ENCODE measurements around the gene NR3C1. TPM values are rescaled to one million over a fixed set of nuclear protein-coding genes. Genes with fewer than 3 reads are reported as not detected.
A peak's percentile ranks its signal among the peaks of the same experiment; 100 is the strongest.

The NR3C1 gene
- polyA plus RNA-seq, 1 donor = 32.6 TPM

- WGBS (ENCODE audit: insufficient coverage, low lambda C conversion rate) = 100% methylated on average over 1 of the region's 1 CpG
- Histone ChIP-seq H3K4me1 (ENCODE audit: control insufficient read depth, insufficient read depth, low read length) (no peaks in the 10 kb centered on the region), H3K4me3 (ENCODE audit: low read length) (no peak overlapping the region), H3K27me3 (ENCODE audit: control insufficient read depth, insufficient read depth, low read length) (no peaks in the 10 kb centered on the region), H3K27ac (ENCODE audit: low read length) (no peak overlapping the region), H3K36me3 (ENCODE audit: control insufficient read depth, insufficient read depth, low read length) (no peaks in the 10 kb centered on the region), H3K9me3 (ENCODE audit: control insufficient read depth, low read depth, low read length) (peaks cover 3% of the 10 kb centered on the region)
- DNase-seq = no peak
These were observed 140.9 kb downstream of the NR3C1 start for GRCh38 chr5:143262393-143263174.

- DNase-seq = no peak
- WGBS (ENCODE audit: insufficient coverage, low lambda C conversion rate) = 97% methylated on average over 5 of the region's 7 CpGs
- Histone ChIP-seq H3K9me3 (ENCODE audit: control insufficient read depth, low read depth, low read length) (peaks cover under 1% of the 10 kb centered on the region), H3K27me3 (ENCODE audit: control insufficient read depth, insufficient read depth, low read length) (no peaks in the 10 kb centered on the region), H3K36me3 (ENCODE audit: control insufficient read depth, insufficient read depth, low read length) (no peaks in the 10 kb centered on the region), H3K4me1 (ENCODE audit: control insufficient read depth, insufficient read depth, low read length) (no peaks in the 10 kb centered on the region), H3K4me3 (ENCODE audit: low read length) (no peak overlapping the region), H3K27ac (ENCODE audit: low read length) (no peak overlapping the region)
These were observed 141.6 kb downstream of the NR3C1 start for GRCh38 chr5:143261748-143262392.

DNA sequence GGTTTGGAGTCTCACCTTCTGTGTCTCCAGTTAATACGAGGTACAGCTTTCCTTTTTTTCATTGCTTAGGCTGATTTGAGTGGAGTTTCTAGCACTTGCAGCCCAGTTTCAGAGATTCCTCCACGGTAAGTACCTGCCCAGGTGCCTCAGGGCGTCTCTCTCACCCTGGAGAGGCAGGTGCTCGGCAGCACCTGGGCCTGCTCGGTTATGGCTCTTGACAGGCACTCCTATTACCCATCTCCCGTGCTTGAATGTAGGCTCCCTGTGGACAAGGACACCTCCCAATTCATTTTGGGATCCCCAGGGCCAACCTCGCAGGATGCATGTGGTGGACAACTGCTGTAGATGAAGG, 144.3 kb downstream of the NR3C1 start:
- WGBS (ENCODE audit: insufficient coverage, low lambda C conversion rate) = no CpG with 5 or more reads among the region's 7 CpGs
- H3K4me3 ChIP-seq (ENCODE audit: low read length) = no peak overlapping the region
- DNase-seq = no peak

DNA sequence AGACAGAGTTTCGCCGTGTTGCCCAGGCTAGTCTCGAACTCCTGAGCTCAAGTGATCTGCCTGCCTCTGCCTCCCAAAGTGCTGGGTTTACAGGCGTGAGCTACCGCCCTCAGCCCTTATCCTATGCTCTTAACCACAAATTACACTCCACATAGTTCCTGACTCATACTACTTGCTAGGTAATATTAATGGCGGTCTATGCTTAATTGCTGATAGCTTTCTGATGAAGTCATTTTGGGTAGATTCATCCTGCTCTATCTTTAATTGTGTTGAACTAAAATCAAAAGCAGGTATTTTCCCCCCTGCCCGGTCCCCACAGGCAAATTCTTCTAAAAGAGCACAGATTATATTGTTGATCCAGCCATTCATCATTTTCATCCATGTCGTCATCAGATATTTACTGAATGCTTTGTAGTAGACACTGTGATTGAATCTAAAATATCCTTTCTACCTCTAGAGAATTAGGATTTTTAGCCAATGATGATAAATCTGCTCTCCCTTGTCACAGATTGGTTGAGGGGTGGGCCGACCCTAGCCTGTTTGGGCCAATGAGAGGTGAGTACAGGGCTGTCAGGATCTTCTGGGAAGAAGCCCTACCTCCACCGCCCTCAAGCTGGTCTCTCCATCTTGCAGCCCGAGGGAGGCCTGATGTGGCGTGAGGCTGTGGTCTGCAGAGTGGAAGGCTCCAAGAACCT, 144.8 kb downstream of the NR3C1 start:
- Histone ChIP-seq H3K27ac (ENCODE audit: low read length) (no peak overlapping the region), H3K27me3 (ENCODE audit: control insufficient read depth, insufficient read depth, low read length) (no peaks in the 10 kb centered on the region), H3K4me3 (ENCODE audit: low read length) (no peak overlapping the region), H3K4me1 (ENCODE audit: control insufficient read depth, insufficient read depth, low read length) (no peaks in the 10 kb centered on the region), H3K9me3 (ENCODE audit: control insufficient read depth, low read depth, low read length) (no peaks in the 10 kb centered on the region), H3K36me3 (ENCODE audit: control insufficient read depth, insufficient read depth, low read length) (no peaks in the 10 kb centered on the region)
- WGBS (ENCODE audit: insufficient coverage, low lambda C conversion rate) = no CpG with 5 or more reads among the region's 12 CpGs
- no peak for DNase-seq

More for the DNA sequence above, 144.3 kb downstream of the NR3C1 start:
- H3K27me3 ChIP-seq (ENCODE audit: control insufficient read depth, insufficient read depth, low read length) = no peaks in the 10 kb centered on the region
- H3K27ac ChIP-seq (ENCODE audit: low read length) = no peak overlapping the region
- H3K4me1 ChIP-seq (ENCODE audit: control insufficient read depth, insufficient read depth, low read length) = no peaks in the 10 kb centered on the region
- no peaks in the 10 kb centered on the region for H3K9me3 ChIP-seq (ENCODE audit: control insufficient read depth, low read depth, low read length)
- no peaks in the 10 kb centered on the region for H3K36me3 ChIP-seq (ENCODE audit: control insufficient read depth, insufficient read depth, low read length)

DNA sequence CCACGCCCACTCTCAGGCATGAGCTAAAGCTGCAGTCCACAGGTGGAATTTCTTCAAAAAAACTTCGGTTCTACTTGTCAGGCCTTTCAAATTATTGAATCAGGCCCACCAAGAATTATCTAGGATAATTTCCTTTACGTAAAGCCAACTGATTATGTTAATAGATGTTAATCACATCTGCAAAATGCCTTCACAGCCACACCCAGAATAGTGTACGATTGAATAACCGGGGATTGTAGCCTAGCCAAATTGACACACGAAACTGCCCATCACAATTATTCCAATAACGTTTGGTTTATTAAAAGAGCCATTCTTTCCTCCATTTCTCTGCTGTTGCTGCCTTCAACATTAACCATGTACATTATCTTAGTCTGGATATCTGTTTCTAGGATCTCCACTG, 148.7 kb downstream of the NR3C1 start:
- H3K4me3 ChIP-seq (ENCODE audit: low read length) = no peak overlapping the region
- DNase-seq = no peak
- H3K27ac ChIP-seq (ENCODE audit: low read length) = no peak overlapping the region
- no peaks in the 10 kb centered on the region for H3K9me3 ChIP-seq (ENCODE audit: control insufficient read depth, low read depth, low read length)
- H3K27me3 ChIP-seq (ENCODE audit: control insufficient read depth, insufficient read depth, low read length) = no peaks in the 10 kb centered on the region
- H3K36me3 ChIP-seq (ENCODE audit: control insufficient read depth, insufficient read depth, low read length) = no peaks in the 10 kb centered on the region
- peaks cover 8% of the 10 kb centered on the region for H3K4me1 ChIP-seq (ENCODE audit: control insufficient read depth, insufficient read depth, low read length)
- 100% methylated on average over 1 of the region's 7 CpGs for WGBS (ENCODE audit: insufficient coverage, low lambda C conversion rate)

DNA sequence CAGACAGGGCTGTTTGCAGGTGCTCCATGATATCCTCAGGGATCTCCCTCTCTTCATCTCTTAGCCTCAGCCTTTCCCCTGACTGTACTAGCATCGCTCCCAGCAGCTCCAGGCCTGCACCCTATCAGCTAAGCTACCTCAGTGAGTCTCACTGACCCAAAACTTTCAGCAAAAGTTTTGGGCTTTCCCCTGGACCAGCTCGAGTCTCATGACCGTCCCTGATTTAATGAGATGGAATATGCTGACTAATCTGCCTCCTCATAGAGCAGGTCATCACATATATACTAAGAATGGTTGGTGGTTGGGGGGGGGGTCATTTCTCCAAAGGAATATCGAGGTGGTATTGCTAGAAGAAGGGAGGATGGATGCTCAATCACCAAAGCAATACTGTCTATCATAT, 151.5 kb downstream of the NR3C1 start:
- H3K9me3 ChIP-seq (ENCODE audit: control insufficient read depth, low read depth, low read length) = peaks cover 6% of the 10 kb centered on the region
- no peak overlapping the region for H3K4me3 ChIP-seq (ENCODE audit: low read length)
- H3K36me3 ChIP-seq (ENCODE audit: control insufficient read depth, insufficient read depth, low read length) = no peaks in the 10 kb centered on the region
- peak overlapping the region; percentile 50 for H3K27ac ChIP-seq (ENCODE audit: low read length)
- H3K4me1 ChIP-seq (ENCODE audit: control insufficient read depth, insufficient read depth, low read length) = peaks cover 13% of the 10 kb centered on the region
- no CpG with 5 or more reads among the region's 4 CpGs for whole genome bisulfite sequencing (ENCODE audit: insufficient coverage, low lambda C conversion rate)
- DNase-seq = no peak
- no peaks in the 10 kb centered on the region for H3K27me3 ChIP-seq (ENCODE audit: control insufficient read depth, insufficient read depth, low read length)

DNA sequence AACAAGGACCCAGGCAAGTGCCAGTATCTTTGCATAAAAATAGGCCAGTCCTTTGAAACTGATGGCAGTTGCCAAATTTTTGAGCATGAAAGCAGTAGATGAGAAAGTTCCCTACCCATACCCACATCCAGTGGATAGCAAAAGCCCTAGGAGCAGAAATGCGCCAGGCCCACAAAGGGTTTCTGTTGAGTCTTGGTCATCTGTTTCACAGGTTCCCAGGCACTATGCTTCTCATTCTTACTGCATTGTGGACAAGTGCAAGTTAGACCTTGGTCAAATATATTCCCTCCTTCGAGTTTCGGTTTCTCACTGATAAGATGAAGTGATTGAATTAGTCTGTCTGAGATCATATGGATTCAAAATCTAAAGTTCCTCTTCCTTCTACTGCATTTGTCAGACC, 152.3 kb downstream of the NR3C1 start:
- Histone ChIP-seq H3K27ac (ENCODE audit: low read length) (peak overlapping the region; percentile 50), H3K27me3 (ENCODE audit: control insufficient read depth, insufficient read depth, low read length) (no peaks in the 10 kb centered on the region), H3K4me3 (ENCODE audit: low read length) (no peak overlapping the region), H3K36me3 (ENCODE audit: control insufficient read depth, insufficient read depth, low read length) (no peaks in the 10 kb centered on the region), H3K4me1 (ENCODE audit: control insufficient read depth, insufficient read depth, low read length) (peaks cover 13% of the 10 kb centered on the region), H3K9me3 (ENCODE audit: control insufficient read depth, low read depth, low read length) (peaks cover 6% of the 10 kb centered on the region)
- DNase-seq = peak; percentile 25 to 54
- WGBS (ENCODE audit: insufficient coverage, low lambda C conversion rate) = no CpG with 5 or more reads among the region's 3 CpGs

- H3K9me3 ChIP-seq (ENCODE audit: control insufficient read depth, low read depth, low read length) = peaks cover 10% of the 10 kb centered on the region
- no peaks in the 10 kb centered on the region for H3K36me3 ChIP-seq (ENCODE audit: control insufficient read depth, insufficient read depth, low read length)
- no CpG with 5 or more reads among the region's 2 CpGs for WGBS (ENCODE audit: insufficient coverage, low lambda C conversion rate)
- peaks cover 13% of the 10 kb centered on the region for H3K4me1 ChIP-seq (ENCODE audit: control insufficient read depth, insufficient read depth, low read length)
- H3K27ac ChIP-seq (ENCODE audit: low read length) = peak overlapping the region; percentile 30
- DNase-seq = no peak
- H3K27me3 ChIP-seq (ENCODE audit: control insufficient read depth, insufficient read depth, low read length) = no peaks in the 10 kb centered on the region
- no peak overlapping the region for H3K4me3 ChIP-seq (ENCODE audit: low read length)
These were observed 153.6 kb downstream of the NR3C1 start for GRCh38 chr5:143249851-143250250.

DNA sequence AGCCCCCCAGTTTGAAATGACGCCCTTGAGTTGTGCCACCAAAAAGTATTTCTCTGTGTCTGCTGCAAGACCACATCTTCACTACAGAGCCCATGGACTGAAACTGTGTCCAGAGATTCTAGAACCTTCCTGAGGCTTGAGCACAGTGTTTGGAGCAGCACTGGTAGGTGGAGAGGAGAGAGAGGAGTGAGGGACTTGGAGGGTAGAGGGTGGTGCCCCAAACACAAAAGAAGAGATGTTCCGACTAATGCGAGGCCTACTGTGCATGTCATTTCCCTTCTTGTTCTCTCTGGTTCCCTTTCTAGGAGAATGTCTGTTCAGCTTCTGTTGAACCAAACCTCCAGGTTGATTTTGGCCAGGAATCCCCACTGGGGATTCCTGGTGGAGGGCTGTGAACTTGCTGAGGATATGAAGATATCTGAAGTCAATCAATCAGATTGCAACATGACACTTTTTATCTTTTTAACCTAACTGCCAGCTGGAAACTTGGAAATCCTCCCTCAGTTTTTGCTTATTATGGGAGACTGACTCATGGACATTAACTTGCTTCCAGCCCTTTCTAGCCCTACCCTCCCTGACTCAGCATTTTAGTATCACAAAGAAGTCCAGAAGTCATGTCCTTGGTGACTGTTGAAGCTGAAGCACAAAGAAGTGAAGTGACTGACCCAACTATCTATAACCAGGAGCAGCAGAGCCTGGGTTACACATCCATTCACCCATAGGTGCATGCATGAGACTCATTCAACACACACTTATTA, 154.5 kb downstream of the NR3C1 start:
- DNase-seq = peak; percentile 64 to 81
- peak overlapping the region; percentile 44 for H3K27ac ChIP-seq (ENCODE audit: low read length)
- H3K36me3 ChIP-seq (ENCODE audit: control insufficient read depth, insufficient read depth, low read length) = no peaks in the 10 kb centered on the region
- no CpG with 5 or more reads among the region's 3 CpGs for WGBS (ENCODE audit: insufficient coverage, low lambda C conversion rate)
- peaks cover 10% of the 10 kb centered on the region for H3K9me3 ChIP-seq (ENCODE audit: control insufficient read depth, low read depth, low read length)
- no peak overlapping the region for H3K4me3 ChIP-seq (ENCODE audit: low read length)
- H3K27me3 ChIP-seq (ENCODE audit: control insufficient read depth, insufficient read depth, low read length) = no peaks in the 10 kb centered on the region
- peaks cover 13% of the 10 kb centered on the region for H3K4me1 ChIP-seq (ENCODE audit: control insufficient read depth, insufficient read depth, low read length)

- Histone ChIP-seq H3K9me3 (ENCODE audit: control insufficient read depth, low read depth, low read length) (peaks cover 10% of the 10 kb centered on the region), H3K27me3 (ENCODE audit: control insufficient read depth, insufficient read depth, low read length) (no peaks in the 10 kb centered on the region), H3K4me1 (ENCODE audit: control insufficient read depth, insufficient read depth, low read length) (peaks cover 13% of the 10 kb centered on the region), H3K27ac (ENCODE audit: low read length) (peak overlapping the region; percentile 44), H3K4me3 (ENCODE audit: low read length) (no peak overlapping the region), H3K36me3 (ENCODE audit: control insufficient read depth, insufficient read depth, low read length) (no peaks in the 10 kb centered on the region)
- whole genome bisulfite sequencing (ENCODE audit: insufficient coverage, low lambda C conversion rate) = 66% methylated on average over 2 of the region's 3 CpGs
- DNase-seq = no peak
These were observed 155.1 kb downstream of the NR3C1 start for GRCh38 chr5:143248391-143248790.

Measured in large intestine (tissue), 3 donors.